Neural cell (in vitro differentiated cells): ENCODE data around the gene RIBC2. TPM values are rescaled to one million over a fixed set of nuclear protein-coding genes. Genes with fewer than 3 reads are reported as not detected.

ENCODE experiments used
- H2AFZ ChIP-seq: fragments of 200-600, 300-800 bp; sonication (generic), shearing (Covaris generic); 2 replicates; pipeline ENCODE4 v1.6.0; 2014; ENCODE audit warnings: low read depth, mild to moderate bottlenecking, antibody characterized with exemption, low read length, moderate library complexity
- H3F3A ChIP-seq: fragments of 200-600 bp; shearing (Covaris generic); 2 replicates; pipeline ENCODE4 v1.6.1; 2016; ENCODE audit warnings: mild to moderate bottlenecking, moderate library complexity, mixed read lengths, antibody characterized with exemption, low read length; ENCODE audit not compliant: insufficient read depth, poor library complexity, severe bottlenecking
- H3K27ac ChIP-seq: fragments of 200-600, 300-800 bp; sonication (generic), shearing (Covaris generic); 2 replicates; pipeline ENCODE4 v1.5.1; 2014; ENCODE audit warnings: mild to moderate bottlenecking, low read length, moderate library complexity
- H3K27me3 ChIP-seq: fragments of 300-800, 200-600 bp; sonication (generic), shearing (Covaris generic); 2 replicates; pipeline ENCODE4 v1.6.0; 2014; ENCODE audit warnings: mild to moderate bottlenecking, low read depth, low read length, moderate library complexity; ENCODE audit not compliant: insufficient read depth
- H3K36me3 ChIP-seq: fragments of 300-800, 200-600 bp; sonication (generic), shearing (Covaris generic); 2 replicates; pipeline ENCODE4 v1.5.1; 2014; ENCODE audit warnings: mild to moderate bottlenecking, antibody characterized with exemption, low read length, moderate library complexity; ENCODE audit not compliant: insufficient read depth
- H3K4me2 ChIP-seq: fragments of 300-800, 200-600 bp; sonication (generic), shearing (Covaris generic); 2 replicates; pipeline ENCODE4 v1.6.0; 2014; ENCODE audit warnings: mild to moderate bottlenecking, low read length
- H3K4me3 ChIP-seq: fragments of 300-800, 200-600 bp; sonication (generic), shearing (Covaris generic); 2 replicates; pipeline ENCODE4 v1.5.1; 2014; ENCODE audit warnings: mild to moderate bottlenecking, low read length, moderate library complexity
- H3K79me2 ChIP-seq: fragments of 200-600 bp; shearing (Covaris generic); replicated peaks from 2 replicates; pipeline ENCODE4 v1.6.0; 2014; ENCODE audit warnings: mild to moderate bottlenecking, low read length, moderate library complexity; ENCODE audit not compliant: insufficient read depth
- H3K9ac ChIP-seq: fragments of 300-800, 200-600 bp; sonication (generic), shearing (Covaris generic); 2 replicates; pipeline ENCODE4 v1.6.1; 2016; ENCODE audit warnings: mild to moderate bottlenecking, low read length, mixed read lengths
- H3K9me2 ChIP-seq: fragments of 200-600 bp; shearing (Covaris generic); 2 replicates; pipeline ENCODE4 v1.6.1; 2016; ENCODE audit warnings: mild to moderate bottlenecking, low read length, mixed read lengths; ENCODE audit not compliant: insufficient read depth
- H3K9me3 ChIP-seq: fragments of 200-600, 300-800 bp; sonication (generic), shearing (Covaris generic); 2 replicates; pipeline ENCODE4 v1.6.1; 2016; ENCODE audit warnings: mild to moderate bottlenecking, mixed run types, low read length, moderate library complexity, mixed read lengths
- H4K20me1 ChIP-seq: fragments of 200-600 bp; shearing (Covaris generic); 2 replicates; pipeline ENCODE4 v1.6.1; 2016; ENCODE audit warnings: mild to moderate bottlenecking, mixed run types; ENCODE audit not compliant: insufficient read depth
- EP300 ChIP-seq: fragments of 450-650 bp; conservative IDR thresholded peaks from 2 replicates; pipeline ENCODE4 v1.6.1; 2014; ENCODE audit warnings: antibody characterized with exemption, mild to moderate bottlenecking, moderate library complexity; ENCODE audit not compliant: poor library complexity, severe bottlenecking
- EZH2 ChIP-seq: fragments of 200-600, 300-800 bp; shearing (Covaris generic), sonication (generic); IDR thresholded peaks from 2 replicates; pipeline ENCODE4 v1.6.1; 2014; ENCODE audit warnings: antibody characterized with exemption, low read length, borderline replicate concordance, mild to moderate bottlenecking; ENCODE audit not compliant: insufficient read depth, poor library complexity, severe bottlenecking
- MXI1 ChIP-seq: fragments of 450-650 bp; conservative IDR thresholded peaks from 2 replicates; pipeline ENCODE4 v1.6.1; 2014; ENCODE audit warnings: antibody characterized with exemption, mild to moderate bottlenecking; ENCODE audit not compliant: poor library complexity, severe bottlenecking
- POLR2AphosphoS5 ChIP-seq: IDR thresholded peaks from 2 replicates; pipeline ENCODE4 v1.6.1; 2012
- RAD21 ChIP-seq: fragments of 450-650 bp; conservative IDR thresholded peaks from 2 replicates; pipeline ENCODE4 v1.6.1; 2014; ENCODE audit warnings: antibody characterized with exemption, mild to moderate bottlenecking, moderate library complexity
- REST ChIP-seq: IDR thresholded peaks from 2 replicates; pipeline ENCODE4 v1.6.1; 2012; ENCODE audit warnings: borderline replicate concordance
- SMC3 ChIP-seq: fragments of 450-650 bp; conservative IDR thresholded peaks from 2 replicates; pipeline ENCODE4 v1.6.1; 2014; ENCODE audit warnings: antibody characterized with exemption, mild to moderate bottlenecking, moderate library complexity; ENCODE audit not compliant: poor library complexity
- TAF1 ChIP-seq: IDR thresholded peaks from 2 replicates; pipeline ENCODE4 v1.6.1; 2012; ENCODE audit warnings: low read depth
- polyA plus RNA-seq: library from polyadenylated mRNA; depleted of rRNA; stranded (reverse); fragments of >200 nt; gene quantifications from 2 replicates; pipeline ENCODE4 v1.2.3, GENCODE V29; 2014
- TF ChIP-seq, protein P1 (sequence below): fragments of 450-650 bp; IDR thresholded peaks from 2 replicates; pipeline ENCODE4 v1.5.1; 2014; ENCODE audit warnings: antibody characterized with exemption, mild to moderate bottlenecking, moderate library complexity; ENCODE audit not compliant: poor library complexity, severe bottlenecking

RIBC2 gene
- polyA plus RNA-seq, 1 donor from 2014 or later, result not detected

DNA sequence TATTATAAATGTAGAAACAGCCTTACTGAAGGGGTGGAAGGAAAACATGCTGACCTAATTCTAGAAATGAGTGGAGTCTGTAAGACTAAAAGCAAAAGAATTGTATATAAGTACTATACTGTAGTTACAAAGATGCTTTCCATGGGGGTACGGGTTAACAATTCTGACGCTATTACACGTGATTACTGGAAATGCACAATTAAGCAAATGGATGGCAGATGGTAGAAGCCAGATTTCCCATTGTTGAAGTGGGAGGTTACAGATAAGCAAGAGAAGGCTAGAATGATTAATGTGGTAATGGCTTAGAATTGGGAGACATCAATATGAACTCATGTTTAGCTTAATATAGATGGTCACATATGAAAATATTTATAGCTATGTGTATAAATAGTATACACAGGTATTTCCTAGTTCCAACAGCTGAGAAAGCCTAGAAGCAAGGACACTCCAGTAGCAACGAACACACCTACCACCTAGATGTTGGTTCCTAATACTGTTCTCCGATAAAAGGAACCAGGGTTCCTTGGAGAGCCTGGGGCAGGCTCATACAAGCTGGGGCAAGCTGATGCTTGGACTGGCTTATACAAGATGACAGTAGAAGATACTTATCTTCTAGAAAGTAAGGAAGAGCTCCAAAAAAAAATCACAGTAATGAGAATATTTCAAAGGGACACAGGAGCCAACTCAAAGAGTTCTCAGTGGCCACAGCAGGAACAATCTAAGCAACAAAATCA, 13.6 kb upstream of the RIBC2 start:
- H3K4me3 ChIP-seq, result no peak overlapping the region
- no peaks in the 10 kb centered on the region for H3K79me2 ChIP-seq
- no peaks in the 10 kb centered on the region for H3K27me3 ChIP-seq
- H3K27ac ChIP-seq, result no peak overlapping the region
- no peaks in the 10 kb centered on the region for H3K9me3 ChIP-seq
- no peak overlapping the region for H3K4me2 ChIP-seq
- TF ChIP-seq EP300, result no peak
- TF ChIP-seq SMC3, result no peak
- no peak for TF ChIP-seq POLR2AphosphoS5
- TF ChIP-seq EZH2, result no peak
- TF ChIP-seq RAD21, result no peak
- TF ChIP-seq MXI1, result no peak
- no peak for TF ChIP-seq REST
- TF ChIP-seq TAF1, result no peak
- TF ChIP-seq, protein P1, sequence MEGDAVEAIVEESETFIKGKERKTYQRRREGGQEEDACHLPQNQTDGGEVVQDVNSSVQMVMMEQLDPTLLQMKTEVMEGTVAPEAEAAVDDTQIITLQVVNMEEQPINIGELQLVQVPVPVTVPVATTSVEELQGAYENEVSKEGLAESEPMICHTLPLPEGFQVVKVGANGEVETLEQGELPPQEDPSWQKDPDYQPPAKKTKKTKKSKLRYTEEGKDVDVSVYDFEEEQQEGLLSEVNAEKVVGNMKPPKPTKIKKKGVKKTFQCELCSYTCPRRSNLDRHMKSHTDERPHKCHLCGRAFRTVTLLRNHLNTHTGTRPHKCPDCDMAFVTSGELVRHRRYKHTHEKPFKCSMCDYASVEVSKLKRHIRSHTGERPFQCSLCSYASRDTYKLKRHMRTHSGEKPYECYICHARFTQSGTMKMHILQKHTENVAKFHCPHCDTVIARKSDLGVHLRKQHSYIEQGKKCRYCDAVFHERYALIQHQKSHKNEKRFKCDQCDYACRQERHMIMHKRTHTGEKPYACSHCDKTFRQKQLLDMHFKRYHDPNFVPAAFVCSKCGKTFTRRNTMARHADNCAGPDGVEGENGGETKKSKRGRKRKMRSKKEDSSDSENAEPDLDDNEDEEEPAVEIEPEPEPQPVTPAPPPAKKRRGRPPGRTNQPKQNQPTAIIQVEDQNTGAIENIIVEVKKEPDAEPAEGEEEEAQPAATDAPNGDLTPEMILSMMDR, result no peak
- no peaks in the 10 kb centered on the region for H3F3A ChIP-seq
- H3K9ac ChIP-seq, result no peak overlapping the region
- no peaks in the 10 kb centered on the region for H4K20me1 ChIP-seq
- H3K36me3 ChIP-seq, result no peaks in the 10 kb centered on the region
- H2AFZ ChIP-seq, result no peak overlapping the region
- H3K9me2 ChIP-seq, result no peaks in the 10 kb centered on the region

- Histone ChIP-seq H3K27ac (no peak overlapping the region), H4K20me1 (no peaks in the 10 kb centered on the region), H3K79me2 (no peaks in the 10 kb centered on the region), H3K9me3 (no peaks in the 10 kb centered on the region), H3K36me3 (no peaks in the 10 kb centered on the region), H2AFZ (no peak overlapping the region), H3F3A (no peaks in the 10 kb centered on the region), H3K9ac (no peak overlapping the region), H3K9me2 (no peaks in the 10 kb centered on the region), H3K4me3 (no peak overlapping the region), H3K4me2 (no peak overlapping the region), H3K27me3 (no peaks in the 10 kb centered on the region)
- no peak for TF ChIP-seq MXI1
- no peak for TF ChIP-seq RAD21
- no peak for TF ChIP-seq SMC3
- no peak for TF ChIP-seq EP300
- TF ChIP-seq, protein P1, result no peak
- TF ChIP-seq REST, result no peak
- TF ChIP-seq EZH2, result no peak
- no peak for TF ChIP-seq TAF1
- no peak for TF ChIP-seq POLR2AphosphoS5
These were observed 11.0 kb upstream of the RIBC2 start for GRCh38 chr22:45402466-45402985.
